GM23338 (cell line): ENCODE data around the gene CCSAP. TPM values are rescaled to one million over a fixed set of nuclear protein-coding genes. Genes with fewer than 3 reads are reported as not detected.

Experiments
- ATAC-seq: fragments of 200-7000 bp; cut with Tn5 transposase; 3 replicates; pipeline ENCODE4 v1.9.1; 2020
- DNase-seq: peaks from one replicate; pipeline ENCODE4 v3.0.0-alpha.2; 2015; ENCODE audit warnings: low spot score
- H2AFZ ChIP-seq: fragments of 200-600 bp; sonication (generic); 2 replicates; pipeline ENCODE4 v1.8.0; 2016; ENCODE audit warnings: antibody characterized with exemption, mild to moderate bottlenecking, moderate library complexity
- H3F3A ChIP-seq: fragments of 200-600 bp; sonication (generic); replicated peaks from 2 replicates; pipeline ENCODE4 v1.8.0; 2017; ENCODE audit warnings: antibody characterized with exemption, mixed run types, low read depth
- H3K27ac ChIP-seq: fragments of 200-600 bp; sonication (generic); 2 replicates; pipeline ENCODE4 v1.6.1; 2016; ENCODE audit warnings: low read depth
- H3K27me3 ChIP-seq: fragments of 200-600 bp; sonication (generic); 2 replicates; pipeline ENCODE4 v1.8.0; 2016; ENCODE audit warnings: mild to moderate bottlenecking, mixed run types, moderate library complexity; ENCODE audit not compliant: insufficient read depth
- H3K36me3 ChIP-seq: fragments of 200-600 bp; sonication (generic); 2 replicates; pipeline ENCODE4 v1.8.0; 2016; ENCODE audit warnings: mild to moderate bottlenecking; ENCODE audit not compliant: insufficient read depth
- H3K4me1 ChIP-seq: fragments of 200-600 bp; sonication (generic); 2 replicates; pipeline ENCODE4 v1.8.0; 2016; ENCODE audit warnings: mild to moderate bottlenecking, moderate library complexity; ENCODE audit not compliant: insufficient read depth
- H3K4me2 ChIP-seq: fragments of 200-600 bp; sonication (generic); 2 replicates; pipeline ENCODE4 v1.7.1; 2017; ENCODE audit warnings: mixed run types
- H3K4me3 ChIP-seq: fragments of 200-600 bp; sonication (generic); 2 replicates; pipeline ENCODE4 v1.6.1; 2016; ENCODE audit warnings: mixed run types
- H3K79me2 ChIP-seq: fragments of 200-600 bp; sonication (generic); replicated peaks from 2 replicates; pipeline ENCODE4 v1.8.0; 2017; ENCODE audit warnings: mild to moderate bottlenecking; ENCODE audit not compliant: insufficient read depth
- H3K9me2 ChIP-seq: fragments of 200-600 bp; sonication (generic); 2 replicates; pipeline ENCODE4 v1.8.0; 2017; ENCODE audit not compliant: insufficient read depth
- H4K20me1 ChIP-seq: fragments of 200-600 bp; sonication (generic); replicated peaks from 2 replicates; pipeline ENCODE4 v1.8.0; 2017; ENCODE audit warnings: mild to moderate bottlenecking; ENCODE audit not compliant: insufficient read depth
- H3K27ac Mint-ChIP-seq: 2 replicates; pipeline ENCODE4 v1.8.0; 2020; ENCODE audit warnings: inconsistent platforms, mild to moderate bottlenecking, moderate library complexity, mixed read lengths
- H3K27me3 Mint-ChIP-seq: 3 replicates; pipeline ENCODE4 v1.8.0; 2022; ENCODE audit warnings: low read depth, mild to moderate bottlenecking, moderate library complexity, mixed read lengths, inconsistent platforms; ENCODE audit not compliant: insufficient read depth, poor library complexity
- H3K36me3 Mint-ChIP-seq: 3 replicates; pipeline ENCODE4 v1.8.0; 2021; ENCODE audit warnings: low read depth, mild to moderate bottlenecking, inconsistent platforms, moderate library complexity, mixed read lengths
- H3K4me1 Mint-ChIP-seq: 3 replicates; pipeline ENCODE4 v1.8.0; 2020; ENCODE audit warnings: mild to moderate bottlenecking, inconsistent platforms, mixed read lengths
- H3K4me3 Mint-ChIP-seq: 3 replicates; pipeline ENCODE4 v1.8.0; 2021; ENCODE audit warnings: moderate library complexity, mild to moderate bottlenecking, inconsistent platforms, mixed read lengths
- H3K9me3 Mint-ChIP-seq: 3 replicates; pipeline ENCODE4 v1.8.0; 2020; ENCODE audit warnings: moderate library complexity, mild to moderate bottlenecking, inconsistent platforms, mixed read lengths
- EZH2phosphoT487 ChIP-seq: fragments of 200-600 bp; sonication (generic); IDR thresholded peaks from one replicate; pipeline ENCODE4 v1.8.1; 2018; ENCODE audit warnings: antibody characterized with exemption; ENCODE audit not compliant: unreplicated experiment
- JUNB ChIP-seq: IDR thresholded peaks from one replicate; pipeline ENCODE4 v1.6.1; 2016; ENCODE audit warnings: antibody characterized with exemption; ENCODE audit not compliant: unreplicated experiment
- POLR2AphosphoS5 ChIP-seq: IDR thresholded peaks from 2 replicates; pipeline ENCODE4 v1.6.1; 2016; ENCODE audit warnings: antibody characterized with exemption, low read depth
- STAT1 ChIP-seq: IDR thresholded peaks from one replicate; pipeline ENCODE4 v1.6.1; 2016; ENCODE audit warnings: antibody characterized with exemption; ENCODE audit not compliant: unreplicated experiment
- ZNF114 ChIP-seq: fragments of 250-450 bp; sonication (Bioruptor Pico); IDR thresholded peaks from 2 replicates; pipeline ENCODE4 v1.5.0; 2020; ENCODE audit warnings: mild to moderate bottlenecking, moderate library complexity
- polyA plus RNA-seq: library from polyadenylated mRNA; unstranded; fragments of >200 nt; fragmentation: Nextera tagmentation; extraction: Ambion mirVana; gene quantifications from 2 replicates; pipeline ENCODE4 v1.2.1, GENCODE V29; 2016
- total RNA-seq: library from RNA; depleted of rRNA; stranded (reverse); fragments of >200 nt; shearing (Covaris generic); gene quantifications from 2 replicates; pipeline ENCODE4 v1.2.3, GENCODE V29; 2014
- TF ChIP-seq, protein P1 (sequence below): fragments of 250-450 bp; sonication (Bioruptor Pico); IDR thresholded peaks from 2 replicates; pipeline ENCODE4 v1.5.0; 2020; ENCODE audit warnings: mild to moderate bottlenecking, moderate library complexity
- TF ChIP-seq, protein P2 (sequence below): IDR thresholded peaks from one replicate; pipeline ENCODE4 v1.6.1; 2018; ENCODE audit warnings: antibody characterized with exemption; ENCODE audit not compliant: unreplicated experiment

Gene CCSAP
- total and polyA plus RNA-seq, 2 experiments from 2014 or later: 4.2 to 13.3 TPM

DNA sequence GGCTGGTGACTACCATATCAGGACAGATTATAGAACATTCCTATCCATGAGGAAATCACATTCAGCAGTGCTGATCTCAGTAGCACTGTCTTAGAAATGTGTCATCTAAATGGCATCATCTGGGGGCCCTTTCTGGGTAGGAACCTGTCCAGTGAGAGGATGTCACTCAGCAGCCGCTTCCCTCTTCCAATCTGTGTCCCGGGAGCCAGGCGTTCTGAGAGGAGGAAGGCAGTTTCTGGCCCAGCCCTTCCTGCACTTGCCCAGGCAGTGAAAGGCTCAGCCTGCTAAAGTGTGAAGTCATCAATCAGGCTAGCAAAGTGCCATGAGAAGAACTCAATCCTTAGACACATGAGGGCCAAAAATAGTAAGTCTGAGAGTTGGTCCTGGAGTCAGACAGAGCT lies 46.3 kb downstream of the CCSAP start:
- Histone ChIP-seq H3K4me2 (no peak overlapping the region), H3K27me3 (no peaks in the 10 kb centered on the region), H3K4me1 (no peaks in the 10 kb centered on the region), H4K20me1 (peaks cover 9% of the 10 kb centered on the region; the same call in 1 of the 2 replicates), H3K9me2 (no peaks in the 10 kb centered on the region), H3F3A (no peaks in the 10 kb centered on the region), H3K79me2 (no peaks in the 10 kb centered on the region), H3K4me3 (no peak overlapping the region), H3K27ac (no peak overlapping the region), H3K36me3 (0 out of 2 replicates have a peak, but pooled peaks cover 8% of the 10 kb centered on the region), H2AFZ (no peak overlapping the region)
- Mint-ChIP-seq H3K27me3 (peaks cover 5% of the 10 kb centered on the region), H3K4me1 (peaks cover 7% of the 10 kb centered on the region; the same call in 2 of the 3 replicates), H3K4me3 (no peak overlapping the region), H3K9me3 (no peaks in the 10 kb centered on the region), H3K36me3 (peaks cover 11% of the 10 kb centered on the region), H3K27ac (no peak overlapping the region)
- no peak for DNase-seq
- ATAC-seq: no peak
- no peak for TF ChIP-seq EZH2phosphoT487
- TF ChIP-seq STAT1: no peak
- TF ChIP-seq, protein P1, sequence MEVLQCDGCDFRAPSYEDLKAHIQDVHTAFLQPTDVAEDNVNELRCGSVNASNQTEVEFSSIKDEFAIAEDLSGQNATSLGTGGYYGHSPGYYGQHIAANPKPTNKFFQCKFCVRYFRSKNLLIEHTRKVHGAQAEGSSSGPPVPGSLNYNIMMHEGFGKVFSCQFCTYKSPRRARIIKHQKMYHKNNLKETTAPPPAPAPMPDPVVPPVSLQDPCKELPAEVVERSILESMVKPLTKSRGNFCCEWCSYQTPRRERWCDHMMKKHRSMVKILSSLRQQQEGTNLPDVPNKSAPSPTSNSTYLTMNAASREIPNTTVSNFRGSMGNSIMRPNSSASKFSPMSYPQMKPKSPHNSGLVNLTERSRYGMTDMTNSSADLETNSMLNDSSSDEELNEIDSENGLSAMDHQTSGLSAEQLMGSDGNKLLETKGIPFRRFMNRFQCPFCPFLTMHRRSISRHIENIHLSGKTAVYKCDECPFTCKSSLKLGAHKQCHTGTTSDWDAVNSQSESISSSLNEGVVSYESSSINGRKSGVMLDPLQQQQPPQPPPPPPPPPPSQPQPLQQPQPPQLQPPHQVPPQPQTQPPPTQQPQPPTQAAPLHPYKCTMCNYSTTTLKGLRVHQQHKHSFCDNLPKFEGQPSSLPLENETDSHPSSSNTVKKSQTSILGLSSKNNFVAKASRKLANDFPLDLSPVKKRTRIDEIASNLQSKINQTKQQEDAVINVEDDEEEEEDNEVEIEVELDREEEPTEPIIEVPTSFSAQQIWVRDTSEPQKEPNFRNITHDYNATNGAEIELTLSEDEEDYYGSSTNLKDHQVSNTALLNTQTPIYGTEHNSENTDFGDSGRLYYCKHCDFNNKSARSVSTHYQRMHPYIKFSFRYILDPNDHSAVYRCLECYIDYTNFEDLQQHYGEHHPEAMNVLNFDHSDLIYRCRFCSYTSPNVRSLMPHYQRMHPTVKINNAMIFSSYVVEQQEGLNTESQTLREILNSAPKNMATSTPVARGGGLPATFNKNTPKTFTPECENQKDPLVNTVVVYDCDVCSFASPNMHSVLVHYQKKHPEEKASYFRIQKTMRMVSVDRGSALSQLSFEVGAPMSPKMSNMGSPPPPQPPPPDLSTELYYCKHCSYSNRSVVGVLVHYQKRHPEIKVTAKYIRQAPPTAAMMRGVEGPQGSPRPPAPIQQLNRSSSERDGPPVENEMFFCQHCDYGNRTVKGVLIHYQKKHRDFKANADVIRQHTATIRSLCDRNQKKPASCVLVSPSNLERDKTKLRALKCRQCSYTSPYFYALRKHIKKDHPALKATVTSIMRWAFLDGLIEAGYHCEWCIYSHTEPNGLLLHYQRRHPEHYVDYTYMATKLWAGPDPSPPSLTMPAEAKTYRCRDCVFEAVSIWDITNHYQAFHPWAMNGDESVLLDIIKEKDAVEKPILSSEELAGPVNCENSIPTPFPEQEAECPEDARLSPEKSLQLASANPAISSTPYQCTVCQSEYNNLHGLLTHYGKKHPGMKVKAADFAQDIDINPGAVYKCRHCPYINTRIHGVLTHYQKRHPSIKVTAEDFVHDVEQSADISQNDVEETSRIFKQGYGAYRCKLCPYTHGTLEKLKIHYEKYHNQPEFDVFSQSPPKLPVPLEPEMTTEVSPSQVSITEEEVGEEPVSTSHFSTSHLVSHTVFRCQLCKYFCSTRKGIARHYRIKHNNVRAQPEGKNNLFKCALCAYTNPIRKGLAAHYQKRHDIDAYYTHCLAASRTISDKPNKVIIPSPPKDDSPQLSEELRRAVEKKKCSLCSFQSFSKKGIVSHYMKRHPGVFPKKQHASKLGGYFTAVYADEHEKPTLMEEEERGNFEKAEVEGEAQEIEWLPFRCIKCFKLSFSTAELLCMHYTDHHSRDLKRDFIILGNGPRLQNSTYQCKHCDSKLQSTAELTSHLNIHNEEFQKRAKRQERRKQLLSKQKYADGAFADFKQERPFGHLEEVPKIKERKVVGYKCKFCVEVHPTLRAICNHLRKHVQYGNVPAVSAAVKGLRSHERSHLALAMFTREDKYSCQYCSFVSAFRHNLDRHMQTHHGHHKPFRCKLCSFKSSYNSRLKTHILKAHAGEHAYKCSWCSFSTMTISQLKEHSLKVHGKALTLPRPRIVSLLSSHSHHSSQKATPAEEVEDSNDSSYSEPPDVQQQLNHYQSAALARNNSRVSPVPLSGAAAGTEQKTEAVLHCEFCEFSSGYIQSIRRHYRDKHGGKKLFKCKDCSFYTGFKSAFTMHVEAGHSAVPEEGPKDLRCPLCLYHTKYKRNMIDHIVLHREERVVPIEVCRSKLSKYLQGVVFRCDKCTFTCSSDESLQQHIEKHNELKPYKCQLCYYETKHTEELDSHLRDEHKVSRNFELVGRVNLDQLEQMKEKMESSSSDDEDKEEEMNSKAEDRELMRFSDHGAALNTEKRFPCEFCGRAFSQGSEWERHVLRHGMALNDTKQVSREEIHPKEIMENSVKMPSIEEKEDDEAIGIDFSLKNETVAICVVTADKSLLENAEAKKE (CRISPR knock-in tag): no peak
- TF ChIP-seq, protein P2, sequence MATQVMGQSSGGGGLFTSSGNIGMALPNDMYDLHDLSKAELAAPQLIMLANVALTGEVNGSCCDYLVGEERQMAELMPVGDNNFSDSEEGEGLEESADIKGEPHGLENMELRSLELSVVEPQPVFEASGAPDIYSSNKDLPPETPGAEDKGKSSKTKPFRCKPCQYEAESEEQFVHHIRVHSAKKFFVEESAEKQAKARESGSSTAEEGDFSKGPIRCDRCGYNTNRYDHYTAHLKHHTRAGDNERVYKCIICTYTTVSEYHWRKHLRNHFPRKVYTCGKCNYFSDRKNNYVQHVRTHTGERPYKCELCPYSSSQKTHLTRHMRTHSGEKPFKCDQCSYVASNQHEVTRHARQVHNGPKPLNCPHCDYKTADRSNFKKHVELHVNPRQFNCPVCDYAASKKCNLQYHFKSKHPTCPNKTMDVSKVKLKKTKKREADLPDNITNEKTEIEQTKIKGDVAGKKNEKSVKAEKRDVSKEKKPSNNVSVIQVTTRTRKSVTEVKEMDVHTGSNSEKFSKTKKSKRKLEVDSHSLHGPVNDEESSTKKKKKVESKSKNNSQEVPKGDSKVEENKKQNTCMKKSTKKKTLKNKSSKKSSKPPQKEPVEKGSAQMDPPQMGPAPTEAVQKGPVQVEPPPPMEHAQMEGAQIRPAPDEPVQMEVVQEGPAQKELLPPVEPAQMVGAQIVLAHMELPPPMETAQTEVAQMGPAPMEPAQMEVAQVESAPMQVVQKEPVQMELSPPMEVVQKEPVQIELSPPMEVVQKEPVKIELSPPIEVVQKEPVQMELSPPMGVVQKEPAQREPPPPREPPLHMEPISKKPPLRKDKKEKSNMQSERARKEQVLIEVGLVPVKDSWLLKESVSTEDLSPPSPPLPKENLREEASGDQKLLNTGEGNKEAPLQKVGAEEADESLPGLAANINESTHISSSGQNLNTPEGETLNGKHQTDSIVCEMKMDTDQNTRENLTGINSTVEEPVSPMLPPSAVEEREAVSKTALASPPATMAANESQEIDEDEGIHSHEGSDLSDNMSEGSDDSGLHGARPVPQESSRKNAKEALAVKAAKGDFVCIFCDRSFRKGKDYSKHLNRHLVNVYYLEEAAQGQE: no peak
- no peak for TF ChIP-seq POLR2AphosphoS5
- TF ChIP-seq JUNB: no peak
- TF ChIP-seq ZNF114: no peak
